HCT116 (cell line): ENCODE measurements around the gene CRIP3.

Source experiments
- EGR1 ChIP-seq: IDR thresholded peaks from 2 replicates; pipeline ENCODE4 v1.6.1; 2012; ENCODE audit warnings: low read depth
- EZH2 ChIP-seq: fragments of 200-600 bp; sonication (generic); IDR thresholded peaks from 2 replicates; pipeline ENCODE4 v1.6.1; 2017; ENCODE audit warnings: antibody characterized with exemption, mixed run types
- EZH2phosphoT487 ChIP-seq: fragments of 200-600 bp; IDR thresholded peaks from 2 replicates; pipeline ENCODE4 v1.6.1; 2018; ENCODE audit warnings: antibody characterized with exemption, borderline replicate concordance
- FOSL1 ChIP-seq: IDR thresholded peaks from 2 replicates; pipeline ENCODE4 v1.6.1; 2012; ENCODE audit warnings: low read depth
- POLR2A ChIP-seq: IDR thresholded peaks from 2 replicates; pipeline ENCODE4 v1.7.0; 2011; ENCODE audit warnings: borderline replicate concordance; ENCODE audit not compliant: insufficient read depth, insufficient read length; ENCODE audit errors: extremely low read depth
- SP1 ChIP-seq: IDR thresholded peaks from 2 replicates; pipeline ENCODE4 v1.6.1; 2012; ENCODE audit warnings: low read depth
- SRF ChIP-seq: IDR thresholded peaks from 2 replicates; pipeline ENCODE4 v1.6.1; 2012; ENCODE audit warnings: low read depth
- TCF7L2 ChIP-seq: IDR thresholded peaks from 2 replicates; pipeline ENCODE4 v1.7.0; 2011; ENCODE audit warnings: borderline replicate concordance, inconsistent platforms; ENCODE audit not compliant: insufficient read depth, insufficient read length; ENCODE audit errors: extremely low read depth
- TF ChIP-seq, protein P1 (sequence below), 3 experiments: fragments of 200-600 bp in 1 of 3; sonication (generic) in 1 of 3; IDR thresholded peaks in 2 of 3; conservative IDR thresholded peaks in 1 of 3; 2 replicates each; pipeline ENCODE4 v1.5.1; 2012 to 2017; ENCODE audit warnings: low read depth in 2 of 3, low read length in 2 of 3, antibody characterized with exemption in 1 of 3, borderline replicate concordance in 1 of 3, control low read depth in 1 of 3, mild to moderate bottlenecking in 1 of 3, mixed read lengths in 1 of 3, mixed run types in 1 of 3, moderate library complexity in 1 of 3; ENCODE audit not compliant: insufficient read depth in 1 of 3

DNA sequence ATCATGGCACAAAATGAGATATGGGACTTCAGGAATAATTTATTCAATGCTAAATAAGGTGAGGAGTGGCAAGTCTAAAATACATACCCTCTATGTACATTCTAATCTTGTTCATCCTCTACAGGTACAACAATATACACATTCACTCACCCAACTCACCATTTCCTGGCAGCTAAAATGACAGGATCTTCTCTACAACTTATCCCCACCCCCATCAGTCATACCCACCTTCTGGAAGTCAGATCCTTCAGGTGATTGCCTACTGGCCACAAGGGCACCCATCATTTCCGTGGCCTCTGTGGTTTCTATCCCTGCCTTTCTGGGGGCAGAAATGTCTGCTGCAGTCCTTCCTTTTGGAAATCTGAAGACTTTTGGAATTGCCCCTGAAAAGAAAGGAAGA is 22.8 kb upstream of the CRIP3 start:
- no peak for TF ChIP-seq SRF
- TF ChIP-seq EZH2, result no peak
- TF ChIP-seq EGR1, result no peak
- TF ChIP-seq, protein P1, sequence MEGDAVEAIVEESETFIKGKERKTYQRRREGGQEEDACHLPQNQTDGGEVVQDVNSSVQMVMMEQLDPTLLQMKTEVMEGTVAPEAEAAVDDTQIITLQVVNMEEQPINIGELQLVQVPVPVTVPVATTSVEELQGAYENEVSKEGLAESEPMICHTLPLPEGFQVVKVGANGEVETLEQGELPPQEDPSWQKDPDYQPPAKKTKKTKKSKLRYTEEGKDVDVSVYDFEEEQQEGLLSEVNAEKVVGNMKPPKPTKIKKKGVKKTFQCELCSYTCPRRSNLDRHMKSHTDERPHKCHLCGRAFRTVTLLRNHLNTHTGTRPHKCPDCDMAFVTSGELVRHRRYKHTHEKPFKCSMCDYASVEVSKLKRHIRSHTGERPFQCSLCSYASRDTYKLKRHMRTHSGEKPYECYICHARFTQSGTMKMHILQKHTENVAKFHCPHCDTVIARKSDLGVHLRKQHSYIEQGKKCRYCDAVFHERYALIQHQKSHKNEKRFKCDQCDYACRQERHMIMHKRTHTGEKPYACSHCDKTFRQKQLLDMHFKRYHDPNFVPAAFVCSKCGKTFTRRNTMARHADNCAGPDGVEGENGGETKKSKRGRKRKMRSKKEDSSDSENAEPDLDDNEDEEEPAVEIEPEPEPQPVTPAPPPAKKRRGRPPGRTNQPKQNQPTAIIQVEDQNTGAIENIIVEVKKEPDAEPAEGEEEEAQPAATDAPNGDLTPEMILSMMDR (IDR thresholded peaks at IDR 0.05 in 2 of 3, conservative IDR thresholded peaks at IDR 0.05 in 1 of 3; ENCODE audit: borderline replicate concordance in 1 of 3, insufficient read depth in 1 of 3, low read depth in 2 of 3, low read length in 2 of 3), result no peak
- TF ChIP-seq TCF7L2, result no peak
- TF ChIP-seq SP1, result no peak
- no peak for TF ChIP-seq EZH2phosphoT487
- TF ChIP-seq FOSL1, result no peak
- no peak for TF ChIP-seq POLR2A
